Lower leg skin (tissue), 3 donors: ENCODE measurements around the gene ANKRD49.

Experiments
- POLR2A ChIP-seq, 2 donors: fragments of 450-650 bp; IDR thresholded peaks; one replicate each; pipeline ENCODE4 v1.6.1; 2016 to 2017; ENCODE audit warnings: antibody characterized with exemption in 2 of 2, mild to moderate bottlenecking in 1 of 2, moderate library complexity in 1 of 2
- TF ChIP-seq, protein P1 (sequence below), 3 donors: fragments of 450-650 bp; IDR thresholded peaks; one replicate each; pipeline ENCODE4 v1.5.1; 2016; ENCODE audit warnings: antibody characterized with exemption in 3 of 3, mild to moderate bottlenecking in 3 of 3, moderate library complexity in 2 of 3

DNA sequence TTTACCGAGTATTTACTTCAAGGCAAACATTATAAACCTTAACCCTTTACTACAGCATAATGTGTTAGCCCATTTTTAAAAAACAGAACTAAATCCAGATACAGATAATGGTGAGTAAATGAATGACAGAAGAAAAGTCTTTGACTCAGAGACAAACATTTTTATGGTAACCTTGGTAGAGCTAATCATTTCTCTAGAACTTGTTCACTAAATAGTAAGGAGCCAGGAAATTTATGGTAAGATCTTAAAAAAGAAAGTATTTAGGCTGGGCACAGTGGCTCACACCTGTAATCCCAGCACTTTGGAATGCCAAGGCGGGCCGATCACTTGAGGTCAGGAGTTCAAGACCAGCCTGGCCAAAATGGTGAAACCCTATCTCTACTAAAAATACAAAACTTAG lies 38.4 kb downstream of the ANKRD49 start:
- TF ChIP-seq, protein P1, sequence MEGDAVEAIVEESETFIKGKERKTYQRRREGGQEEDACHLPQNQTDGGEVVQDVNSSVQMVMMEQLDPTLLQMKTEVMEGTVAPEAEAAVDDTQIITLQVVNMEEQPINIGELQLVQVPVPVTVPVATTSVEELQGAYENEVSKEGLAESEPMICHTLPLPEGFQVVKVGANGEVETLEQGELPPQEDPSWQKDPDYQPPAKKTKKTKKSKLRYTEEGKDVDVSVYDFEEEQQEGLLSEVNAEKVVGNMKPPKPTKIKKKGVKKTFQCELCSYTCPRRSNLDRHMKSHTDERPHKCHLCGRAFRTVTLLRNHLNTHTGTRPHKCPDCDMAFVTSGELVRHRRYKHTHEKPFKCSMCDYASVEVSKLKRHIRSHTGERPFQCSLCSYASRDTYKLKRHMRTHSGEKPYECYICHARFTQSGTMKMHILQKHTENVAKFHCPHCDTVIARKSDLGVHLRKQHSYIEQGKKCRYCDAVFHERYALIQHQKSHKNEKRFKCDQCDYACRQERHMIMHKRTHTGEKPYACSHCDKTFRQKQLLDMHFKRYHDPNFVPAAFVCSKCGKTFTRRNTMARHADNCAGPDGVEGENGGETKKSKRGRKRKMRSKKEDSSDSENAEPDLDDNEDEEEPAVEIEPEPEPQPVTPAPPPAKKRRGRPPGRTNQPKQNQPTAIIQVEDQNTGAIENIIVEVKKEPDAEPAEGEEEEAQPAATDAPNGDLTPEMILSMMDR (IDR thresholded peaks at IDR 0.05) = no peak
- TF ChIP-seq POLR2A (IDR thresholded peaks at IDR 0.05) = no peak
